Coronary artery (tissue), 2 donors: ENCODE data around the gene CGB7.

Experiments
- DNase-seq: peaks from one replicate; pipeline ENCODE4 v3.0.0-alpha.2; 2017; ENCODE audit warnings: low spot score
- H3K27ac ChIP-seq, 2 donors: fragments of 200-600 bp; sonication (generic); one replicate each; pipeline ENCODE4 v1.5.1; 2016 to 2019
- H3K4me3 ChIP-seq: fragments of 200-600 bp; sonication (generic); 2 replicates; pipeline ENCODE4 v1.5.1; 2016; ENCODE audit warnings: mild to moderate bottlenecking, moderate library complexity
- TF ChIP-seq, protein P1 (sequence below): fragments of 200-600 bp; sonication (generic); IDR thresholded peaks from one replicate; pipeline ENCODE4 v1.5.1; 2019; ENCODE audit warnings: antibody characterized with exemption

Gene CGB7

DNA sequence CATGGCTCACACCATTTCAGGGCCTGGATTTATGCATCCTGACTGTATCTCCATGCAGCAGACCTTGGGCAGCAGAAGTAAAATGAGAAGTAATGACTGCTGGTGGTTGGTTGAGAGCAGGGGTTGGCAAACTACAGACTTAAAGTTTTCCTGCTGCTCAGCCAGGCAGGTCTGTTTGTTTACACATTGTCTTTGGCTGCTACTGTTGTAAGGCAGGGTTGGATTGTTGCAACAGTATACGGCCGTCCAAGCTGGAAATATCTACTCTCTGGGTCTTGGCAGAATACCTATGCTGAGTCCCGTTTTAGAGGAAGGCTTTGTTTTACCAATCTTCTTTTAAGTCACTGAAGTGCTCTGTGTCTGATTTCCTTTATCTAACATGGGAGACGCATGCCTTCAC is 41.2 kb upstream of the CGB7 start:
- no peak for DNase-seq
- H3K27ac ChIP-seq, result no peak overlapping the region
- TF ChIP-seq, protein P1, sequence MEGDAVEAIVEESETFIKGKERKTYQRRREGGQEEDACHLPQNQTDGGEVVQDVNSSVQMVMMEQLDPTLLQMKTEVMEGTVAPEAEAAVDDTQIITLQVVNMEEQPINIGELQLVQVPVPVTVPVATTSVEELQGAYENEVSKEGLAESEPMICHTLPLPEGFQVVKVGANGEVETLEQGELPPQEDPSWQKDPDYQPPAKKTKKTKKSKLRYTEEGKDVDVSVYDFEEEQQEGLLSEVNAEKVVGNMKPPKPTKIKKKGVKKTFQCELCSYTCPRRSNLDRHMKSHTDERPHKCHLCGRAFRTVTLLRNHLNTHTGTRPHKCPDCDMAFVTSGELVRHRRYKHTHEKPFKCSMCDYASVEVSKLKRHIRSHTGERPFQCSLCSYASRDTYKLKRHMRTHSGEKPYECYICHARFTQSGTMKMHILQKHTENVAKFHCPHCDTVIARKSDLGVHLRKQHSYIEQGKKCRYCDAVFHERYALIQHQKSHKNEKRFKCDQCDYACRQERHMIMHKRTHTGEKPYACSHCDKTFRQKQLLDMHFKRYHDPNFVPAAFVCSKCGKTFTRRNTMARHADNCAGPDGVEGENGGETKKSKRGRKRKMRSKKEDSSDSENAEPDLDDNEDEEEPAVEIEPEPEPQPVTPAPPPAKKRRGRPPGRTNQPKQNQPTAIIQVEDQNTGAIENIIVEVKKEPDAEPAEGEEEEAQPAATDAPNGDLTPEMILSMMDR, result no peak

DNA sequence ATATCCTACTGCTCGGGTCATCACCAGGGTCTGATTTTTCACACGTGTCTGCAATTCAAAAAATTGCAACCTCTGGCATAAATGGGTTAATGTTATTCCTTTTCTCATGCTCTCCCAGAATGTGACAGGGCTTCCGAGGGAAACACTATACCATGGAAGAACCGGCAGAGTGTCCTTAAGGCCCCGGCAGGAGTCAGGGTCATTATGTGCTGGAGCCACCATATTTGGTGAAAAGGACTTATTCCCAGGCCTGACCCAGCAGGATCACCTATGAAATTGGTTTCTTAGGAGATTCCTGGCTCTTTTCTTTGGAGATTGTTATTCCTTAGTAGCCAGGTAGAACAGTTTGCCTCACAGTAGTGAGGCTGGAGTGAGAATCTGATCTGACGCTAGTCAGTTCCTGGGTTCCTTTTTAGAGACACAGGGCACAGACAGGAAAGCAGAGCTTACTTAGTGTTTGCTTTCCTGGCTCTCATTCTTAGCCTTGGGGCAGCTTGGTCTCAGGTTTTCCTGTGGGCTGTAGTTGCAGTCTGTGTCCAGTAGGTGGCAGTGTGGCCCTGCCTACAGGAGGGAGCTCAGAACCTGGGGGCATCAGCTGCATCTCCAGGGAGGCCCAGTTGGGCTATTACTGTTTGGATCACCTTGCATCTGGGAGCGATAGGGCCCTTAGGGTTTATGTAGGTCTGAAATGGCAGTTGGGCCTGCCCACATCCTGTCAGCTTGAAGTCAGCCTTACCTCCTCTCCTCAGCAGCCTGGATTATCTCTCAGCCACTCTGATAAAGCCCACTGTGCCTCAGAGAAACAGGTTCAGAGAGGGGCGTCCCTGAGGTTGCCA is 40.1 kb upstream of the CGB7 start:
- Histone ChIP-seq H3K27ac (no peak overlapping the region), H3K4me3 (no peak overlapping the region)
- TF ChIP-seq, protein P1, result peak; percentile 95
- no peak for DNase-seq

More for the DNA sequence above, 41.2 kb upstream of the CGB7 start:
- H3K4me3 ChIP-seq, result no peak overlapping the region

DNA sequence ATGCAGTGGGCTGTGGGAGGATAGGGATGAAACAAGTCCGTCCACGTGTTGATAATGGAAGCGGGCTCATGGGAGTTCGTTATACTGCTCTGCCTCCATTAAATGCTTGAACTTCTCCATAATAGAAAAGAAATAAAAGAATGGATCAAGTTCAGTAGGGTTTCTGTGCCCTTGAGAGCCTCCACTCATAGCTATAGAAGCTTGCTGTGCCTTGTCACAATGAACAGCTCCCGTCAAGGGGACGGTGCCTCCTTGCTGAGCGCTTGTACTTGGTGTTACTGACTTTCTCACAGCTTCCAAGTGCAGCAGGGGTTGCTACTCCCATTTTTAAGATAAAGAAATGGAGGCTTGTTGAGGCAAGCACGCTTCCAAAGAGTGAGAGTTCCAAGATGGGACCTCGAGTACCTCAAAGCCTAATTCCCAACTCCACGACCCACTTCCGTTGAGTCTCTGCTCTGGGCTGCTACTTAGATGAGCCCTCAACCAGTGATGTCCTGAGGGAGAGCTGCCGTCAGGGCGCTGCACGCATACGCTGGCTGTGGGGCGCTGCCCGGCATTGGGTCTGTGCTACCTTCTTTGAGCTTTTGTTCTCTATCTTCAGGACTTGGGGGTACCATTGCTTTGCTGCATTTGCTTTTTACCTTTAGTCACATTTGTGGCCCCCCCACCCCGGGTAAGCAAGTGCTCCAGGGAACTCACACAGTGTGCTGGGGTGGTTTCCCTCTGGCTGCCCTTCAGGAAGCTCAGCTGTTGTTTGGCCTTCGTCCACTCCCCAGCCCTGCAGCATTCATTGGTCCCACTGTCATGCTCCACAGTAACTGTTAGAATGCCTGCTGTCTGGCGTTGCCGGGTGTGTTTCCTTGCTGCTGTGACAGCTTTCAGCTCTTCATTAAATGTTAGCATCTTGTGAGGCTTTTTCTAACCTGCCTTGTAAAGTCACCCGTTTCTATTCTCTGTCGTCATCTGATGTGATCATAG is 37.2 kb upstream of the CGB7 start:
- Histone ChIP-seq H3K4me3 (no peak overlapping the region), H3K27ac (no peak overlapping the region)
- no peak for DNase-seq
- TF ChIP-seq, protein P1, result no peak

DNA sequence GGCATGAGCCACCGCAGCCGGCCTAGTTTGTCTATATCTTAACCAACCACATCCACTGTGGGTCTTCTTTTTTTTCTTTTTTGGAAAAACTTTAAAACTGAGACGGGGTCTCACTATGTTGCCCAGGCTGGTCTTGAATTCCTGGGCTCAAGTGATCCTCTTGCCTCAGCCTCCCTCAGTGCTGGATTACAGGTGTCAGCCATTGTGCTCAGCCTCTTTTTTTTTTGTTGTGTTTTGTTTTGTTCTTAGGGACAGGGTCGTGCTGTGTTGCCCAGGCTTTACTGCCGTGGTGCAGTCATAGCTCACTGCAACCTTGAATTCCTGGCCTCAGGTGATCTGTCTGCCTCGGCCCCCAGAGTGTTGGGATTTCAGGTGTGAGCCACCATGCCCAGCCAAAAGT is 35.1 kb upstream of the CGB7 start:
- Histone ChIP-seq H3K27ac (no peak overlapping the region), H3K4me3 (no peak overlapping the region)
- TF ChIP-seq, protein P1, result no peak
- DNase-seq, result no peak

DNA sequence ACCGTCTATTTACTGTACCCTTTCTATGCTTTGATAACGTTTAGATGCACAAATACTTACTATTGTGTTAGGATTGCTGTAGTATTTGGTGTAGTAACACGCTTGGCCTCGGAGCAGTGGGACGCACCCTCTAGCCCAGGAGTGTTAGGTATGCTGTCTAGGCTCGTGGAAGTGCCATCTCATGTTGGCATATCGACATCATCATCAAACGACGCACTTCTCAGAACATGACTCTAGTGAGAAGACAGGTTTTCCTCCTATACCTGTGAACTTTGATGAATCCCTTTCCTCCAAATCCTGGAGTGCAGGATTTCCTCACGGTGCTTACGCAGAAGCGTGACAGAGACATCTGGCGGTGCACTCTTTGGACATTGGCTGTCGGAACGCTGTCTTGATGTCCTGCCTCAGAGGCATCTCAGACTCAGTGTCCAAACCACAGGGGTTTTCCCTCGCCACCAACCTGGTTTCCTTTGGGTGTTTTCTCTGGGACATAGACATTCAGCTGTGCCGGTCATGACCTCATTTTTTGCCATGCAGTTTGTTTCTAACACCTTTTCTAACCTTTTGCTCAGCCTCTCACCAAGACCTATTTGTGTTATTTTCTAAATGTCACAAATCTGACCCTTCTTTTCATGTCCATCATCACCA is 34.0 kb upstream of the CGB7 start:
- DNase-seq, result no peak
- no peak overlapping the region for H3K27ac ChIP-seq
- TF ChIP-seq, protein P1, result no peak
- no peak overlapping the region for H3K4me3 ChIP-seq

DNA sequence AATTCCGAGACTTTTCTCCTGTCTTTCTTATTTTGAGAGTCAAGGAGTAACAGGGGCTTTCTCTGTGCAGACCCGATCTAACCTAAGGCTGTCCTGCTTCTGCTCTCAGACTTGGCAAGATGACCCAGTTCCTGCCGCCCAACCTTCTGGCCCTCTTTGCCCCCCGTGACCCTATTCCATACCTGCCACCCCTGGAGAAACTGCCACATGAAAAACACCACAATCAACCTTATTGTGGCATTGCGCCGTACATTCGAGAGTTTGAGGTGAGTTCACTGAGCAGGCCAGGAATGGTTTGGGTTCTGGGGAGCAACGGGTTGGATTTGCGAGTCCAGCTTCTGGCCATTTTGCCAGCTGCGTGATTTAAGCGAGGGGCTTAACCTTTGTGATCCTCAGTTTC is 28.7 kb upstream of the CGB7 start:
- no peak for DNase-seq
- TF ChIP-seq, protein P1, result no peak
- peak overlapping the region; percentile 92 for H3K4me3 ChIP-seq
- peak overlapping the region in 1 of 2 donors; percentile 70 for H3K27ac ChIP-seq
